Stimulated activated CD4-positive, alpha-beta T cell treated with anti-CD3 and anti-CD28 coated beads, TNF-alpha, amount 100 ng/mL, for 48 hours (primary cell): ENCODE results near the gene ZDHHC7.

Source experiments
- DNase-seq, 3 donors: peaks; one replicate each; pipeline ENCODE4 v3.0.0-alpha.2; 2020; ENCODE audit warnings: low read depth in 3 of 3

Gene ZDHHC7

DNA sequence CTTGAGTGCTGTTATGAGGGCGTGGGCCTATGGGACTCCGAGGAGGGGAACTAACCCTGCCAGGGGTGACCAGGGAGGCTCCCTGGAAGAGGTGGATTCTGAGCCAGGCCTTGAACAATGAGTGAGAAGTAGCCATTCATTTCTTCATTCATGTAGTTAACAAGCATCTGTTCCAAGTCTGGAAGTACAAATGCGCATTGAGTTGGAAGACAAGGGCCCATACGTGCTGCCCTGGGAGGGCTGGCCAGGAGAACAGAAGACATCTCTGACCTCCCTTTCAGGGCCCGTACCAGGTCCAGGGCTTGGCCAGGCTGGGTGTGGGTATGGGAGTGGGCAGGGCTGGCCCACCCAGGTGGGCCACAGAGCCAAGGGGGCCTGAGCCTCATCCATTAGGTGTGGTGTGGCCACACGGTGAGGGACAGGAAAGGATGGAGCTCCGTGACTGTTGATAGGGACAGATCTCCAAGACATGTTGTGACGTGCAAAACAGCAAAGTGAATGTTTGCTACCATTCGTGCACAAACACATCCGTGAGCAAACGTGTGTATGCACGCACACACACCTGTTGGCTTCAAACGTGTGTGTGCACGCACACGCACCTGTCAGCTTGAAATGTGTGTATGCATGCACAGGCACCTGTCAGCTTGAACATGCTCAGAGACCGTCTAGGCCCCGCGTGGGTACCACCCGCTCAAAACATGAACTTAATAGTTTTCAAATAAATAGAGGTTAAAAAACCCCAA lies 46.8 kb downstream of the ZDHHC7 start:
- DNase-seq = no peak

DNA sequence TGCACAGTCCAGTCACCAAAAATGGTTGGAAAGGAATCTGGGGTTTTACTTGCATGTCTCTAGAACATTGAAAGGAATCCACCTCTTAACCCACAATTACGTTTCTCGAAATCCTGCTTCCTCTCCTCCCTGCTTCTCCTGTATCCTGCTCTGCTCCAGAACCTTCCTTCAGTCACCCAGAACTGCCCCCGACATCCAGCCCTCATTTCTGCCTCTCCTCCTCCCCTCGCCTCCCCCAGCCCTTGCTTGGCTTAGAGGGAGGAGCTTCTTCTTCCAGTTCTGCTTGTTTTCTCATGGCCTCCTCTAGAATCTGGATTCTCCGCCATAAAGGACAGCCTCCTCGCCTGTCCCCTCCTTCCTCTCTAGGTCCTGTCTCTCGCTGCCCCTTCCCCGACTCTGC lies 48.3 kb downstream of the ZDHHC7 start:
- DNase-seq = no peak

DNA sequence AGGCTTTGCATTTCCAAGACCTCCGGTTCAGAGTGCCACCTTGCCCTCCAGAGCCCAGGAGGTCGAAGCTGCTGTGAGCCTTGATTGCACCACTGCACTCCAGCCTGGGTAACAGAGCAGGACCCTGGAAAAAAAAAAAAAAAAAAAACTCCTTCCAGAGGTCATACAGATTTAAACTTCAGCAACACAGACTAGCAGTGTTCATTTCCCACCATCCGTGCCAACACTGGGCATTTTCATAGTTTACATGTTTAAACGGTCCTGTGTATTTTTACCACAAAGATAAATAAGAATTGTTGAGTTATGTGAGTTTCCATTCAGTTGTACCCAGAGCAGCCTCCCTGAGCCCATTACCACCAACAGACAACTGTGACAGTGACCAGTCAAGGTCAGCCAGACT lies 50.4 kb downstream of the ZDHHC7 start:
- no peak for DNase-seq

DNA sequence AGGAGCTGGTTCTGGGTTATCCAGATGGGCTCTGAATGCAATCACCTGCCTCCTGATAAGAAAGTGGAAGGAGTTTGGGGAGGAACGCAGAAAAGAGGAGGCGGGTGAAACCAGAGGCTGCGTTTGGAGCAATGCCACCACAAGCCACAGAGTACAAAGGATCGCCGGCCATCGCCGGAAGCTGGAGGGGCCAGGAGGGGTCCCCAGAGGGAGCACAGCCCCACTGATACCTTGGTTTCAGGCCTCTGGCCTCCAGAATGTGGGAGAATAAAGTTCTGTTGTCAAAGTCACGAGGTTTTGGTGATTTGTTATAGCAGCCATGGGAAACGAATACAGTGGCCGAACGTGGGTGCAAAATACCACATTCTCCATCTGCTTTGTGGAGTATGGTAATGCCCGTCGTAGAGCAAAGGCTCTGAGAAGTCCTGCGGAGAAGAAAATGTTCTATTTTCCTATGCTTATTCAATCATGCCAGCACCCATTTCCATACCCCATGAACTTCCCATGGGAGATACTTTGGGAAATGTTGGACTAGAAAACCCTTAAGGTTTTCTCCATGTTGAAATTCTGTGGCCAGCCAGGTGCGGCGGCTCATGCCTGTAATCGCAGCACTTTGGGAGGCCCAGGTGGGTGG lies 51.4 kb downstream of the ZDHHC7 start:
- no peak for DNase-seq

DNA sequence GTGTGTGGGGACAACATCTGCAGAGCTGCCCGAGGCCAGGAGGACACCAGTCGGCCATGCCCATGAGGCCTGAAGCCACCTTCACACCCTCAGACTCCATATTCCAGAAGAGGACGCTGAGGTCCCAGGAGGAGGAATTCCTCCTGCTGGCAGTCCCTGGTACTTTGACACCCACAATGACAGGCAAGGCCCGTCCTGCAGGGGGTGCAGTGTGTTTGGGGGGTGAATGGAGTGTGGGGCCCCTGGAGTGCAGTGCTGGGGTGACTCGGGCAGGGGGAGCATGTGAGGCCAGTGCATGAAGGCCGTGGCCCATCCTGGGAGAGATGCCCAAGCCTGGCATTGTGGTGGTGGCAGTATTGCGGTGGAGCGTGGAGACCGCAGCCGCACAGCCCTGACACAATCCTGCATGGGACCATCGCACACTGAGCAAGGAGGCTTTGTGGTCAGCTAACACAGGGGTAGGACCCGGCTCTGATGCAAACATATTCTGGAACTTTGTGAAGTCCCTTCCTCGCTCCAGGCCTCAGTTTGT lies 52.2 kb downstream of the ZDHHC7 start:
- DNase-seq = no peak

DNA sequence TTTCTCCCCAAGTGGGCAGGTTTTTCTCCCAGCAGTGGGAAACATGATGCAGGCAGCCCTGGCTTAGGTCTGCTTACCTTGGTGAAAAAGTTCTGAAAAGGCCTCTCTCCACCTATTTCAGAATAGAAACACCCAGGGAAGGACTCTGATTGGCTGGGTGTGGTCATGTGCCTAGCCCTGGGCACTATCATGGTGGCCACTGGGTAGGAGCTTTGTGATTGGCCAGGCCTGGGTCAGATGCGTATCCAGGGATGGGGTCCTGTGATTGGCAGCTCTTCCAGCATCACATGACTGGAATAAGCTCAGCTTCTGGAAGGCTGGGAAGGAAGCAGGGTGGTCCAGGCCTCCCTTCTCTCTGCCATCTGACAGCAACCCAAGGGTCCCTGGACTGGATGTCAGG lies 53.5 kb downstream of the ZDHHC7 start:
- DNase-seq = no peak

DNA sequence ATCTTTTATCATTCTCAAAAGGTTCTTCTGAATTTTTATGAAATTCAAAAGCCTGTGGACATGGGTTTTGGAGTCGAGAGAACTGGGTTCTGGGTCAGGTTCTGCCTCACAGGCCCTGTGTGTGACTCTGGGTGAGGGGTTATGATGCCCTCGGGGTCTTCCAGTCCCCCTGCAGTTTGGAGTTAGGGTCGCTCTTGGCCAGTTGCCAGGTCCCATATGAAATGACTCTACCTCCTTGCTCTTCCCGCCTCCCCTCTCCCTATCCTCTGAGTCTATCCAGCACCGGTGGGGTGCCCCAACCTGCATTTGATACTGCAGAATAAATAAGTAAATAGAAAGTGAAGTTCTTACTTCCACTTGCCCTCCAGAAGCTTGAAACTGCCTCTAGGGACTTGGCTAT lies 54.1 kb downstream of the ZDHHC7 start:
- no peak for DNase-seq

DNA sequence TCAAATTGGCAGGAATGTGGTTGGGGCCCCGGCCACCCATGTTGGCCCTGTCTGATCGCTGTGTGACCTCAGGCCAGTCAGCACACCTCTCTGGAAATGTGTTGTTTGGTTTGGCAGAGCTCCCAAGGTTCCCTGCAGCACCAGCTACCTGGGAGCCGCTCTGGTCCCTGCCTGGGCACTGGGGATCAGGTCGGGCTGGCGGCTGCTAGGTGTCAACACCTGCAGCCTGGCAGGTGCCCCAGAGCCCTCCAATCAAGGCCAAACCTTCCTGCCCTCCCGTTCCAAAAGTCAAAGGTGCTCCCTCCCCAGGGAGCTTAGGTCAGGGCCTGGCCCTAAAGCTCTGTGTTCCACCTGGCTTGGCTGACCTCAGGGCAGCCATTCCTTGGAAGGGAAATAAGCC lies 55.9 kb downstream of the ZDHHC7 start:
- no peak for DNase-seq

DNA sequence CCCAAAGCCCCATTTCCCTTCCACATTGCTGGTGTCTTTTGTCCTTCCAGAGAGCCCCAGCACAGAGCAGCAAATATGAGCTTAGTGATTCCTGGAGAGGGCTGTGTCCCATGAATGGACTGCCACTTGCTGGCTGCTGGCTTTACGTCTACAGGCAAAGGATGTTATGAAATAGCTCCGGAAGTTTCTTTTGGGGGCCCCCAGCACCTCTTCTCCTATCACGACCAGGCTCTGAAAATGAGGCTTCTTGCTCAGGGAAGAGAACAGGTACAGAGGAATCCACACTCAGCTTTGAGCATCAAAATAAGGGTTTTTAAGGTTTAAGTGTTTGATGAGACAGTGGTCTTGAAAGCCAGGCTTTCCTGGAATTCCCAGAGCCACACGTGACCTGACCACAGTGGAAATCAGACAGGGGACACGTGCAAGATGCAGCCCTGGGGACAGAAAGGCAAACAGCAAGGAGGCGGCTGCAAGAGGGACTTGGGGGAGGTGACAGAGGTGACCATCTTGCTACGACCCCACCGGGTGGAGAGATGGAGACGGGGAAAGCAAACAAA lies 58.1 kb downstream of the ZDHHC7 start:
- no peak for DNase-seq

DNA sequence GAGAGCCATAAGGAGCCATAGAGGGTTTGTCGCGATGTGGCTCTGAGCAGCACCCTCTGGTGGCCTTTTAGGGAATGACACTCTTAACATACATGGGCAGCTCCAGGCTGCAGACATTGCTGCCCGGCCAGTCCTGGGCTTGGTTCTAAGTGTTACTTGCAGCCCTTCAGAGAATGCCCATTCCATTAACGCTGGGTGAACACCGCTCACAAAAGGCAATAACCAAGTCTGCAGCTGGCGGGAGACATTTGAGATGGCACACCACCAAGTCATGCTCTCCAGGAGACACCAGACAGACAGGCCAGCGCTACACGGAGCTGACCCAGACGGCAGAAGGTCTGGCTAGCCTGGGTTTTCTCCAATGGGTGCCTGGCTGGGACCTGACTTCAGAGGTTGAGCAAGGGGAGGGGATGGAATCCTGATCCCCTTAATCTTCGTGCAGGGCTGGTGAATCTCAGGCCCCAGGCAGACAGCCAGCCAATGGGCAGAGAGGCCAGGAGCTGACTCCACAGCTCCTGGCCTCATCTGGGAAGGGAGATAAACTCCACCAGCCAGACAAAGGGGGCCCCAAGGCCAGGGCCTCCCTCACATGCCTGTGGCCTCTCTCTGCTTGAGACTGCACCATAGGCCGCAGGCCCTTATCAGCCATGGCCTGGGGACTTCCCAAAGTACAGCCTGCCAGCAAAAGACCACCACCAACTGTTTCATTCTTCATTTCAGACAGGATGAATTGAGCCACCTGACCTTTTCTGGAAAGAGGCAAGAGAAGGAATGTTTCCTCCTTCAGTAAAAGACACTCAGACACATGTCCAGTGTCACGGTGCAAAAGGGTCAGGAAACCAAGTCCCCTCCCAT lies 58.8 kb downstream of the ZDHHC7 start:
- DNase-seq = peak; percentile 49 to 57 (median 52)

DNA sequence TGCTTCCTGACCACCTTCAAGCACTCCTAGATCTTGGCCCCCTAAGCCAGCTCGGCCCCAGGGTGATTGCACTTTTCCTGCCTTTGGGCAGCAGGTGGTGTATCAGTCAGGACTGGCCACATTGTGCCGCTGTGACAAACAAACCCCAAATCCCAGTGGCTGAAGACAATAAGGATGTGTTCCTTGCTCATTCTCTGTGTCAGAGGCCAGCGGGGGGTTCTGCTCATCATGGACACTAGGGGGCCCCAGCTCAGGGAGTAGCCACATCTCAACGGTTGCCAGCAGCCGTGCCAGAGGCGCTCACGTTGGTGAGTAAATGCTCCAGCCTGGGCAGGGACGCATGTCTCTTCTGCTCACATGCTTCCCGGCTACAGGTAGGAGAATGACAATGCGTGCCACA lies 60.4 kb downstream of the ZDHHC7 start:
- no peak for DNase-seq

DNA sequence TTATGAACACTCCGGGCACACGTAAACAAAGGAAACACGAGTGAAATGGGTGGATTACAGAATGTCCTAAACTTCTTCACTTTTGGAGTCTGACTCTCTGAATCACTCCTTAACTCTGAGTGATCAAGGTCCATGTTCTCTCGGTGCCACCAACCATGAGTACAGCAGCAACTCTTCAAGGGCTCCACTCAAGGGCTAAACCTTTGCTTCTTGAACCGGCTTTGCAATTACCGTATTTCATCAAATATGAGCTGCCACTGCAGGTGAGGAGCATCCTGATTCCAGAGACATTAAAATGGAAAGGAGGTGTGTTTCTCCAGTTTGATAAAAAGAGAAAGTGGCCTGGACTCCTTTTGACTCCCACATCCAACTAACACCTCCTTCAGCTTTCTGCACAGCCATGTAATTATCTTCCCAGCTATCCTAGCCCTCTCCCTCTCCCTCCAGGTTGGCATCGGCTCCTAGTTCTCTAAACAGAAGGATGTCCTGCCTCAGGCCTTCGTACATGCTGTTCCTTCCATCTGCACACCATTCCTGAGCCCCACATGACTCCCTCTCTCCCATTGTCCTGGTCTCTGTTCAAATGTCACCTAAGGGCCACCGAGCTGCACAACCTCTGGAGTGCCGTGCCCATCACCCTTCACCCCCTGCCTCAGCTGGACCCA lies 61.4 kb downstream of the ZDHHC7 start:
- DNase-seq = no peak

DNA sequence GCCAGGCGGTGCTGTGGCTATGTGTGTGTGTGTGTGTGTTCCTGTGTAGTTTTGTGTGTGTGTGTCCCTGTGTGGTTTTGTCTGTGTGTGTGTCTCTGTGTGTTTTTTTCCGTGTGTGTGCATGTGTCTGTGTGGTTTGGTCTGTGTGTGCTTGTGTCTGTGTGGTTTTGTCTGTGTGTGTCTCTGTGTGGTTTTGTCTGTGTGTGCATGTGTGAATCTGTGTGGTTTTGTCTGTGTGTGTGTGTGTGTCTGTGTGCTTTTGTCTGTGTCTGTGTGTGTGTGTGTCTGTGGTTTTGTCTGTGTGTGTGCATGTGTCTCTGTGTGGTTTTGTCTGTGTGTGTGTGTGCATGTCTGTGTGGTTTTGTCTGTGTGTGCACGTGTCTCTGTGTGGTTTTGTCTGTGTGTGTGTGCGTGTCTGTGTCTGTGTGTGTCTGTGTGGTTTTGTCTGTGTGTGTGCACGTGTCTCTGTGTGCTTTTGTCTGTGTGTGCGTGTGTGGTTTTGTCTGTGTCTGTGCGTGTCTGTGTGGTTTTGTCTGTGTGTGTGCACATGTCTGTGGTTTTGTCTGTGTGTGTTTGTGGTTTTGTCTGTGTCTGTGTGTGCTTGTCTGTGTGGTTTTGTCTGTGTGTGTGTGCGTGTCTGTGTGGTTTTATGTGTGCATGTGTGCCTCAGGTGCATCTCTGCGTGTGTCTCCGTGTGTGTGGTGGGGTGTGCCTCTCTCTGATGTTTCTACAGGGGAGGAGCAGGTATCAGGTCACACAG lies 62.3 kb downstream of the ZDHHC7 start:
- DNase-seq = no peak

DNA sequence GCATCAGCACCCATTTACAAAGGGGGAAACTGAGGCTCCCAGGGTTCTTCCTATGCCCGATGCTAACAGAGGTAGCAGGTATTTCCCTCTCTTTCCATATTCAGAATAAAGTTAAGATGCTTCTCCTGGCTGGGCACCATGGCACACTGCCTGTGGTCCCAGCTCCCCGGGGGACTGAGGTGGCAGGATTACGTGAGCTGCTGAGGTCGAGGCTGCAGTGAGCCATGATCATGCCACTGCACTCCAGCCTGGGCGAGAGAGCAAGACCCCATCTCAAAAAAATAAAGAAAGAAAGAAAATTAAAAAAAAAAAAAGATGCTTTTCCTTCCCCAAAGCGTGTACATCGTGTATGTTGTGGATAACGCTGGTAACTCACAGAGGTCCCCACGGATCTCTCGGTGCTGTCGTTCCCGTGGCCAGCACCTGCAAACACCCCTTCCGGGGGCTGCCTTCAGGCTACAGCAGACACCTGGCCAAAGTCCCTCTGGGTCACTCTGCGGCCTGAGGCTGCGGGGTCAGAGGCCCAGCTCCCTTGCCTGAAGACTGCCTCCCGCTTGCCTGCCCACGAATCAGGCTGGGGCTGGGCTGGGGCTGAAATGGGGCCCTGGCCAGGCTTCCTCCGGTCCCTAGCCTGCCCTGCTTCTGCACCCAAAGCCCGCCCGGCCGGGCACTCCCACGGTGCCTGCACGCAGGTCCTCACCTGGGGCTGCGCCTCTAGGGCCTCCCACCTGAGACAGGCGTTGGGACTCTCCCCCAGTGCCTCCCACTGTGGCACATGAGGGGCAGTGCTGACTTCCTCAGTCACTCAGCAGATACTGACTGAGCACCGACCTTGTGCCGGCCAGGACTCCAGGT lies 63.1 kb downstream of the ZDHHC7 start:
- DNase-seq = no peak

DNA sequence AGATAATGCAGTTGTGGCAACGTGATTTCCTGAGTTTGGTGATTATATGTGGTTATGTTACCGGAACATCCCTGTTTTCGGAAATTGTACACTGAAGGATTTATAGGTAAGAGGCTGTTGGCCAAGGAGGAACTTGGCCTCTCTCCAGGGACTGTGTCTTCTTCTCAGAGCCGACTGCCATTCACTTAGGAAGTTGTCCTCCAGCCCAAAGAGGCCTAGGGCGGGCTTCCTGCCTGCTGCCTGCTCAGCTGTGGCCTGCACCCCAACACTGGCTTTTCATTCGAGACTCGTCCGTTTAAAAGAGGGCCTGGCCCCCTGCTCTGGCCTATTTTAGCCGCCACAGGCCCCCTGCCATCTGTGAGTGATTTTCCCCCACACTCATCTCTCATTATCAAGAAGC lies 64.3 kb downstream of the ZDHHC7 start:
- no peak for DNase-seq

DNA sequence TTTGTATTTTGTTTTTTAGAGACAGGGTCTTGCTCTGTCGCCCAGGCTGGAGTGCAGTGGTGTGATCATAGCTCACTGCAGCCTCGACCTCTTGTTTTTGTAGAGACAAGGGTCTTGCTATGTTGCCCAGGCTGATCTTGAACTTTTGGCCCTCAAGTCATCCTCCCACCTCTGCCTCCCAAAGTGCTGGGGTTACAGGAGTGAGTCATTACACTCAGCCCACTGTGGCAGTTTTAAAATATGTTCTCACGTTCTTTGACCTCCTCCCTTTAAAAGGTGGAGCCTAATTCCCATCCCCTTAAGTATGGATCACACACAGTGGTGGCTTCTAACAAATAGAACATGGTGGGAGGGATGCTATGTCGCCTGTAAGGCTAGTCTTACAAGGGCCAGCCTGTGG lies 67.7 kb downstream of the ZDHHC7 start:
- no peak for DNase-seq

DNA sequence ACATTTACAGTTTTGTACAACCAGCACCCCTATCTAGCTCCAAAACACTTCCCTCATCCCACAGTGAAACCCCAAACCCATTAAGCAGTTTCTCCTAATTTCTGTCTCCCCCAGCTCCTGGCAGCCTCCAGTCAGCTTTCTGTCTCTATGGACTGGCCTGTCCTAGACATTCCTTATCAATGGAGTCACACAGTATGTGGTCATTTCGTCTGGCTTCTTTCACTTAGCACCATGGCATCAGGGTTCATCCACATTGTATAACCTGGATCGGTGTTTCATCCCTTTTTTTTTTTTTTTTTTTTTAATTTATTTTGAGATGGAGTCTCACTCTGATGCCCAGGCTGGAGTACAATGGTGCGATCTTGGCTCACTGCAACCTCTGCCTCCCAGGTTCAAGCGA lies 68.5 kb downstream of the ZDHHC7 start:
- DNase-seq = no peak

DNA sequence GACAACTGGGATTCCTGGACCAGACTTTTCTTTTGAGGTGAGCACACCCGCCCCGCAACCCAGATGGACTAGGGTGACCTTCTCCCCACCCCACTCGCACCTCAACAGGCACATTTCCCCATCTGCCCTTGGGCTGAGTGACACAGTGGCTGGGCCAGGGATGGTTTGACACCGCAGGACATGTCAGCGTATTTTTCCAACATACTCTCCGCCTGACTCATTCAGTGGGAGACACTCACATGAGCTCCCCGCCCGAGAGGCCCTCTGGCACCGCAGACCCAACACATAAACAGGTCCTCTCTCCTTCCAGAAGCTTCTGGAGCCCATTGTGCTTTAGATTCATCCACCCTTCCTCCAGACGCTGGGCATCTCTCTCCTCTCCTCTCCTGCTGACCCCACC lies 69.4 kb downstream of the ZDHHC7 start:
- no peak for DNase-seq

DNA sequence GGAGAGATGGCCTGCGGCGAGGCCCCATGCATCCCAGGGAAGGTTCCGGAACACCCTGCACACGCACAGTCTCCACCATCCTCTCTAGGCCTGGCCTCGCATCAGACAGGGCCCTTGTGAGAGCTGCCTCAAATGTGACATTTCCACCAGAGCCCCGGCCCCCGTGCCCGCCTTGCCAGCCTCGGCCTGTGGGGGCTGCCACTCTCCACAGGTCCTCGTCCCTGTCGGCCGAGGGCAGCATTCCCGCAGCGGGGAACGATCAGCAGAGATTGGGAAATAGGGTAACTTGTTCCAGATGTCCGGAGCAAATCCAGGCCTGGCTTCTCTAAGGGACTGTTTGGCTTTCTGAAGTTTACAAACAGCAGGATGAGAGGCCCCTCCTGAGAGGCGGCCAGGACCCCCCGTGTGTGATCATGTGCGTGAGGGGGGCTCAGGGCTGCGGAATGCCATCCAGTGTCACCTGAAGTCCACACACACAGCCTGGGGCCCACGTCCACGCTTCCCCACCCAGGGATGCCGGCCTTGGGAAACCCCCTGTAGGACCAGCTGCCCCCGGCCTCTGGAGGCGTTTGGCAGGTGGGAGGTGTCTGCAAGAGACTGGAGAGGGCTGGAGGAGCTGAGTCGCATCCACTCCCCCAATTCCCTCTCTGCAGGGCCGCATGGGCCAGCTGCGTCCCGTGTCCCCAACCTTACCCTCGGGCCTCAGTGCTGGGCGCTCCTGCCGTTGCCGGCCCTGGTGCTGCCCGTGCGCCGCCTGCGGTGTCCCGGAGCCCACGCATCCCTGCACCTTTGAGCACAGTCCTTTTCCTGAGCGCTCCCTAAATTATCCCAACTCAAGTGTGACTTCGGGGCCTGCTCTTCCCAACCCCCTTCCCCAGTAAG lies 70.4 kb downstream of the ZDHHC7 start:
- no peak for DNase-seq
